CD8-positive, alpha-beta memory T cell (primary cell): ENCODE data around the gene RTL10. TPM values are rescaled to one million over a fixed set of nuclear protein-coding genes. Genes with fewer than 3 reads are reported as not detected.
A peak's percentile ranks its signal among the peaks of the same experiment; 100 is the strongest.

ENCODE experiments used
- CTCF ChIA-PET: fragments of 350-600 bp; sonication (Branson Sonifier 250); formaldehyde crosslinking; loops from one replicate; lab custom pipeline; 2021; ENCODE audit warnings: antibody characterized with exemption; lab: Charles Lee
- POLR2A ChIA-PET: fragments of 350-600 bp; sonication (Branson Sonifier 250); formaldehyde crosslinking; loops from one replicate; lab custom pipeline; 2021; ENCODE audit warnings: antibody characterized with exemption; lab: Charles Lee
- DNase-seq, 5 donors: peaks; one replicate each; pipeline versions ENCODE4 v3.0.0 to v3.0.0-alpha.2; 2020 to 2022; ENCODE audit warnings: mixed read lengths in 1 of 5
- H3K27ac ChIP-seq: one replicate; pipeline ENCODE4 v1.7.0; 2013; ENCODE audit warnings: low read depth, mild to moderate bottlenecking, low read length, moderate library complexity
- H3K27me3 ChIP-seq: 2 replicates; pipeline ENCODE4 v1.7.0; 2013; ENCODE audit warnings: low read length, mild to moderate bottlenecking; ENCODE audit not compliant: insufficient read depth, poor library complexity, severe bottlenecking
- H3K36me3 ChIP-seq: 2 replicates; pipeline ENCODE4 v1.7.0; 2013; ENCODE audit warnings: mild to moderate bottlenecking, low read length, moderate library complexity; ENCODE audit not compliant: insufficient read depth
- H3K4me1 ChIP-seq: 2 replicates; pipeline ENCODE4 v1.7.0; 2013; ENCODE audit warnings: mild to moderate bottlenecking, low read length, moderate library complexity; ENCODE audit not compliant: insufficient read depth
- H3K4me3 ChIP-seq: 2 replicates; pipeline ENCODE4 v1.7.0; 2013; ENCODE audit warnings: mild to moderate bottlenecking, low read length
- H3K9me3 ChIP-seq: 2 replicates; pipeline ENCODE4 v1.7.0; 2013; ENCODE audit warnings: mild to moderate bottlenecking, low read length
- H3K27ac Mint-ChIP-seq, 8 donors: one replicate each; pipeline ENCODE4 v1.8.0; 2020 to 2021; ENCODE audit warnings: mixed read lengths in 8 of 8, mild to moderate bottlenecking in 6 of 8, inconsistent platforms in 3 of 8, moderate library complexity in 3 of 8
- H3K27me3 Mint-ChIP-seq, 2 donors: one replicate each; pipeline ENCODE4 v1.8.0; 2020 to 2021; ENCODE audit warnings: mixed read lengths in 2 of 2, mild to moderate bottlenecking in 1 of 2, moderate library complexity in 1 of 2
- H3K36me3 Mint-ChIP-seq, 3 donors: one replicate each; pipeline ENCODE4 v1.8.0; 2020 to 2021; ENCODE audit warnings: mixed read lengths in 3 of 3, inconsistent platforms in 1 of 3, mild to moderate bottlenecking in 1 of 3
- H3K4me1 Mint-ChIP-seq, 3 donors: one replicate each; pipeline ENCODE4 v1.8.0; 2020 to 2021; ENCODE audit warnings: mixed read lengths in 3 of 3, inconsistent platforms in 1 of 3, mild to moderate bottlenecking in 1 of 3
- H3K4me3 Mint-ChIP-seq, 7 donors: one replicate each; pipeline ENCODE4 v1.8.0; 2020 to 2021; ENCODE audit warnings: mixed read lengths in 7 of 7, mild to moderate bottlenecking in 6 of 7, moderate library complexity in 4 of 7, inconsistent platforms in 2 of 7
- H3K9me3 Mint-ChIP-seq, 5 donors: one replicate each; pipeline ENCODE4 v1.8.0; 2020 to 2022; ENCODE audit warnings: mixed read lengths in 5 of 5, mild to moderate bottlenecking in 3 of 5, moderate library complexity in 2 of 5, inconsistent platforms in 1 of 5
- polyA plus RNA-seq: library from polyadenylated mRNA; unstranded; fragments of 300-500 nt; fragmentation: Illumina TruSeq; gene quantifications from one replicate; pipeline ENCODE4 v1.2.3, GENCODE V29; 2021
- total RNA-seq, 2 experiments: library from RNA; stranded (reverse); gene quantifications; one replicate each; pipeline ENCODE4 v1.2.3, GENCODE V29; 2021

The RTL10 gene
- total and polyA plus RNA-seq, 3 experiments from 2014 or later: 10.8 to 23.2 (median 18.1) TPM

DNA sequence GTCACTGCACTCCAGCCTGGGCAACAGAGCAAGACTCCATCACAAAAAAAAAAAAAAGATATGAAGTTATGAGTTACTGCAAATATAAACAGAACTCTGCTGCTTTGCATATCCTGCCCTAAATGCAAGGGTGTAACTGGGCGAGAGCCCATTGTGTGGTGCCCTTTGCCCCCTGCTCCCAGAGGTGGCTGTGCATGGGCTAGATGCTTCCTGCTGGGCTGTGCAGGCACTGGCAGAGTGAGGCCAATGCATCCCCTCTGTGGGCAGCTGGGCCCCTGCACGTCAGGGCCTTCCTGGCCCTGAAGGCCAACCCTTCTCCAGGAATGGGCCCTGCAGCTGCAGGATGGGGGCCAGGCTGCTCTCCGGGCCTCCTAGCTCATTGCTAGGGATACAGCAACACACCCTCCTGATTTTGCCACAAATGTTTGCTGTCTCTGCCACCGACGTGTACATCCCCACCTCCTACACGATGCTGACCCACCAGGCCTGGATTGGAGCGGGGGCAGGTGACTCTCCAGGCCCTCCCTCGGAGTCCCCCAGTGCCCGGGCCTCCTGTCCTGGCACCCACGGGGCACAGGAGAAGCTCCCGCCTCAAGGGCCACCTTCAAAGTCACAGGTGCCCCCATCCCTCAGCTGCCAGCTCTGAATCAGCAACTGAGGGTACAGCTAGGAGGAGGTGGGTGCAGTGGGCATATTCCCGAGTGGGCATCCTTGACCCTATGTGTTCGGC is 46.2 kb upstream of the RTL10 start:
- H3K4me3 ChIP-seq: no peak overlapping the region
- Mint-ChIP-seq H3K27me3 (no peaks in the 10 kb centered on the region), H3K36me3 (peaks cover 0 to 32% (median 3%) of the 10 kb centered on the region in 3 donors), H3K4me1 (no peaks in the 10 kb centered on the region), H3K27ac (no peak overlapping the region), H3K9me3 (no peaks in the 10 kb centered on the region), H3K4me3 (no peak overlapping the region)
- H3K9me3 ChIP-seq: no peaks in the 10 kb centered on the region
- ChIA-PET POLR2A (no interaction called here), CTCF (interaction anchor here (1.0 to 1.5 kb wide), 3 partner anchors 9 to 170 kb away, joined by 3 to 5 read pairs (median 5); no protein-coding TSS in a partner anchor)
- DNase-seq: no peak
- no peaks in the 10 kb centered on the region for H3K27me3 ChIP-seq
- H3K27ac ChIP-seq: no peak overlapping the region
- H3K4me1 ChIP-seq: peaks cover 13% of the 10 kb centered on the region
- no peaks in the 10 kb centered on the region for H3K36me3 ChIP-seq

DNA sequence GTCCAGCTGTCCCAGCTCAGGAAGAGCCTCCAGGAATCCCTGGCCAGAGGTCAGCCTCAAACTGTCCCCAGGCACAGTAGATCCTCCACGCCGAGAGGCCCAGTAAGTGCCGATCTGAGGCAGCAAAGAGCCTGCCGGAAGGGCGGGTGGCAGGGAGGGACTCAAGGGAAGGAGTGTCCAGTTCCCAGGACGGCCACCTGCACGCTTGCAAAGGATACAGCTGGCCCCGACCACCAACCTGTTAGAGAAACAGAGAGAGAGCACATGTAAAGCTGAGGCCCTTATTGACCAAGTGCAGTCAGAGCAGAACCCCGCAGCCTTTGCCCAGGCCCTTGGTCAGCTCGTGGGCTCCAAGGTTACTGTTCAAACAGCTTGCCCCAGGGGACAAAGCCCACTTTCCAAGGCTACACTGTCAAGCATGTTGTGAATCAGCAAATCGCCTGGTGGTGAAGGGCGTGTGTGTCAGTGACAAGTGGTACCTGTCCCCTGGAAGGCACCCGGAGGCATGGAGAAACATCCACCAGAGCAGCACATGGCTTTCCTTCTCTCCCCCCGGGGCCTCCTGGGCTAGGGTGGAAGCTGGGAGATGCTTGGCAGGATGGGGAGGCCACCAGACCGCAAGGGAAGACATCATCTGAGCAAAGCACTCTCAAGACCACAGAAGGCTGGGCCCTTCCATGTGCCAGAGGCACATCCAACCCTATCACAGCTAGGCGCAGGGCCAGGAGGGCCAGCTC is 44.3 kb upstream of the RTL10 start:
- no peaks in the 10 kb centered on the region for H3K27me3 Mint-ChIP-seq
- peak overlapping the region in 1 of 8 donors; percentile 39 for H3K27ac Mint-ChIP-seq

DNA sequence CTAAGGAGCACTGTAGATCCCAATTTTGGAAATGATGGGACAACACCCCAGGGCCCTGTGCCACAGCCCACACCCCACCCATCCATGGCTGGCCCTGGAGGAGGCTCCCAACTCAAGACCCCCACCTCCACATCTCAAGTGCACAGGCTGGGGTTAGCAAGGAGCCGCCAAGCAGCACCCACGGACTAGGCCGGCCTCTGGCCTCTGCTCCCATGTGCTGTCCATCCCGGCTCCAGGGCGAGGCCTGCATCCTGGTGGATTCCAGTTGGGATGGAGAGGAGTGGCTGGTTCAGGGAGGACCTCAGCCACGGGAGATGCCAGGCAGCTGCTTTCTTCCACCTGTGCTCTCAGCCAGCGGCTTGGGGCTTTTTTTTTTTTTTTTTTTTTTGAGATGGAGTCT is 43.5 kb upstream of the RTL10 start:
- no peak overlapping the region for H3K4me3 ChIP-seq
- H3K9me3 ChIP-seq: no peaks in the 10 kb centered on the region
- peaks cover 40% of the 10 kb centered on the region for H3K4me1 ChIP-seq
- no peak for DNase-seq
- Mint-ChIP-seq H3K4me1 (peaks cover 6 to 10% (median 7%) of the 10 kb centered on the region in 3 donors), H3K27me3 (no peaks in the 10 kb centered on the region), H3K4me3 (no peak overlapping the region), H3K9me3 (no peaks in the 10 kb centered on the region), H3K27ac (no peak overlapping the region), H3K36me3 (peaks cover 0 to 33% (median 1%) of the 10 kb centered on the region in 3 donors)
- CTCF ChIA-PET: interaction anchor here (1.7 kb wide), 1 partner anchor 168 kb away, joined by 8 read pairs; no protein-coding TSS in a partner anchor
- no peaks in the 10 kb centered on the region for H3K27me3 ChIP-seq
- H3K27ac ChIP-seq: no peak overlapping the region
- POLR2A ChIA-PET: no interaction called here
- H3K36me3 ChIP-seq: no peaks in the 10 kb centered on the region

More for the DNA sequence above, 44.3 kb upstream of the RTL10 start:
- DNase-seq: no peak
- ChIA-PET POLR2A (no interaction called here), CTCF (interaction anchor here (1.5 kb wide), 1 partner anchor 11 kb away, joined by 5 read pairs; no protein-coding TSS in a partner anchor)
- H3K9me3 Mint-ChIP-seq: no peaks in the 10 kb centered on the region
- no peak overlapping the region for H3K4me3 Mint-ChIP-seq
- H3K4me1 ChIP-seq: peaks cover 31% of the 10 kb centered on the region
- no peaks in the 10 kb centered on the region for H3K9me3 ChIP-seq
- no peak overlapping the region for H3K4me3 ChIP-seq
- no peaks in the 10 kb centered on the region for H3K36me3 ChIP-seq
- no peak overlapping the region for H3K27ac ChIP-seq
- peaks cover 2 to 5% (median 4%) of the 10 kb centered on the region in 3 donors for H3K4me1 Mint-ChIP-seq
- no peaks in the 10 kb centered on the region for H3K27me3 ChIP-seq
- H3K36me3 Mint-ChIP-seq: peaks cover 0 to 33% (median 1%) of the 10 kb centered on the region in 3 donors

DNA sequence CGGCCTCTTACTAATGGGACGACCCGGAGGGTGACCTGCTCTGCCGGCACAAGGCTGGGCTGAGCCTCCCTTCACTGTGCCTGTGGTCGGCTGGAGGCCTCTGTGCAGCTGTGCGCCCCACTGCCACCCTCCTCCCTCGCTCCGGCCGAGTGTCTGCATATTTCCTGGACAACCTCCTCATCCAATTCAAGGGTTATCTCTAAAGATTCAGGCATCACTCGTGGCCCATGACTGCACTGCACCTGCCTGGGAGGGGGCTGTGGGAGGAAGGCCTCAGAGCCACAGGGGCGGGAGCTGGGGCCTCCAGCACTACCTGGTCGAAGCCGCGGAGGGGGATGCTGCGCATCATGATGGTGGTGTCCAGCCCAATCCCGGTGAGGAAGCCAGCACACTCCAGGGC is 43.1 kb upstream of the RTL10 start:
- Mint-ChIP-seq H3K36me3 (peaks cover 0 to 32% (median 1%) of the 10 kb centered on the region in 3 donors), H3K9me3 (no peaks in the 10 kb centered on the region), H3K4me3 (no peak overlapping the region), H3K27ac (no peak overlapping the region), H3K4me1 (peaks cover 9 to 14% (median 11%) of the 10 kb centered on the region in 3 donors), H3K27me3 (no peaks in the 10 kb centered on the region)
- no peak for DNase-seq
- no peaks in the 10 kb centered on the region for H3K9me3 ChIP-seq
- no peak overlapping the region for H3K27ac ChIP-seq
- no peaks in the 10 kb centered on the region for H3K36me3 ChIP-seq
- no peak overlapping the region for H3K4me3 ChIP-seq
- no peaks in the 10 kb centered on the region for H3K27me3 ChIP-seq
- H3K4me1 ChIP-seq: peaks cover 44% of the 10 kb centered on the region
- POLR2A ChIA-PET: no interaction called here
- CTCF ChIA-PET: interaction anchor here (1.7 kb wide), 1 partner anchor 167 kb away, joined by 8 read pairs; no protein-coding TSS in a partner anchor

DNA sequence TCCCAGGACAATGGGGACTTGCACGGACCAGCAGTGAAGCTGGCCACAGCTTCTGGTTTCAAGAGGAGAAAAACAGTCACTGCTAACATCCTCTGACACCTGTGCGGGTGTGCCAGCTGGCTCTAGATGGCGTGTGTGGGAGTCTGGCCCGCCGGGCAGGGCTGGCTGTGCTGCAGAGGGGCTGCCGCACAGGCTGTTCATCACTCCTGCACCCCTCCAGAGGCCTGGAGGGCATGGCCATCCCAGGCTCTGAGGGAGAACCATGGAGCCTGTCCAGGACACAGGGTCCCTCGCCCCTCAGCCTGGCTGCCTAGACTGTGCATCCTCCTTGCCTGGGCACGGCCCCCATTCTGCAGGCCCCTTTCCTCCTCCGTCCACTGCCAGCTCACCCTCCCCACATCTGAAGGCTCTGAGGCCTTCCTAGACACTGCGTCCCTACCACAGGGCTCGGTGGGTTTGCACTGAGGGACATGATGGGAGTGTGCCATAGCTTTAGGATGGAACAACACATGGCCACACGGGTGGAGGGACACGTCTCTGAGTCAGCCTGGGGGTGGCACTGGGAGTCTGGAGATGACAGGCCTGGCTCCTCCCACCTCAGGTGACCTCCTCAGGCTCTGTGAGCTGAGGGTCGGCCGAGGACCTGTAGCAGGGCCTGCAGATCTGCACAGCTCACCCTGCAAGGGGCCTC is 42.1 kb upstream of the RTL10 start:
- H3K4me1 ChIP-seq: peaks cover 53% of the 10 kb centered on the region
- DNase-seq: peak in 1 of 5 donors; percentile 48
- no peaks in the 10 kb centered on the region for H3K36me3 ChIP-seq
- H3K27me3 Mint-ChIP-seq: no peaks in the 10 kb centered on the region
- H3K4me1 Mint-ChIP-seq: peaks cover 17 to 24% (median 21%) of the 10 kb centered on the region in 3 donors
- H3K36me3 Mint-ChIP-seq: peaks cover 0 to 27% (median 1%) of the 10 kb centered on the region in 3 donors
- H3K4me3 ChIP-seq: no peak overlapping the region
- H3K27ac ChIP-seq: no peak overlapping the region
- H3K27me3 ChIP-seq: no peaks in the 10 kb centered on the region
- H3K9me3 Mint-ChIP-seq: no peaks in the 10 kb centered on the region
- POLR2A ChIA-PET: no interaction called here
- H3K27ac Mint-ChIP-seq: peak overlapping the region in 2 of 8 donors; percentile 38 to 63
- CTCF ChIA-PET: interaction anchor here (1.2 to 1.7 kb wide), 2 partner anchors 14 to 166 kb away, joined by 3 to 8 read pairs; no protein-coding TSS in a partner anchor
- H3K9me3 ChIP-seq: no peaks in the 10 kb centered on the region
- no peak overlapping the region for H3K4me3 Mint-ChIP-seq

DNA sequence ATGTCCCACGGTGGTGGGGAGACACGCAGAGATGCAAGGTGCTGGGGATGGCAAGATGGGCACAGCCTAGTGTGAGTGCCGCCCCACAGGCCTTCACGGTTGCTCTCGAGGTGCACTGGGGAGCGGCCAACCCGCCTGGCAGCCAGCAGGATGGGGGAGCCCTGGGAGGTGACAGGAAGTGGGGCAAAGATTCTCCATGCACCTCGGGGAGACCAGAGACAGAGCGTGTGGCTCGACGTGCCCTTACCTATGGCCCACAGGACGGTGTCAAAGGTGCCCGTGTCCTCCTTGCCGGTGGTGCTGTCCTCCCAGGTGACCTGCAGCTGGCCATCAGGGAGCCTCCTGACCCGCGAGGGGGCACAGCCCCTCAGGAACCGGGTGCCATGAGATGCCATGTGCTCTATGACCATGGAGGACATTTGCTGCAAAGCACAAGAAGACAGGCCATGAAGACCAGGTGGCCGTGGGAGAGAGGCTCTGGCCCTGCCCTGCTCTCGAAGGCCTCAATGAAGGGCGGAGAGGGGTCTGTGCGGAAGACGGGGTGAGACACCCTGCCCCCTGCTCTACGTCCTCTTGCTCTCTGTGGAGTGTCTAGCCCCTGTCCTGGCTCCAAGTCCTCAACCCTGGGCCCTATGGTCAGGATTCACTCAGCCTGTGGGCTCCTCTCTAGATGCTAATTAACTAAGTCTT is 40.6 kb upstream of the RTL10 start:
- Histone ChIP-seq H3K4me1 (peaks cover 68% of the 10 kb centered on the region), H3K9me3 (no peaks in the 10 kb centered on the region), H3K4me3 (no peak overlapping the region), H3K27me3 (no peaks in the 10 kb centered on the region), H3K27ac (no peak overlapping the region), H3K36me3 (no peaks in the 10 kb centered on the region)
- Mint-ChIP-seq H3K4me3 (no peak overlapping the region), H3K9me3 (no peaks in the 10 kb centered on the region), H3K27me3 (no peaks in the 10 kb centered on the region), H3K4me1 (peaks cover 27 to 36% (median 36%) of the 10 kb centered on the region in 3 donors), H3K27ac (peak overlapping the region in 2 of 8 donors; percentile 14 to 71), H3K36me3 (peaks cover 0 to 23% (median 1%) of the 10 kb centered on the region in 3 donors)
- CTCF ChIA-PET: interaction anchor here (1.6 kb wide), 1 partner anchor 9 kb away, joined by 4 read pairs; no protein-coding TSS in a partner anchor
- peak in 1 of 5 donors; percentile 39 for DNase-seq
- POLR2A ChIA-PET: no interaction called here

DNA sequence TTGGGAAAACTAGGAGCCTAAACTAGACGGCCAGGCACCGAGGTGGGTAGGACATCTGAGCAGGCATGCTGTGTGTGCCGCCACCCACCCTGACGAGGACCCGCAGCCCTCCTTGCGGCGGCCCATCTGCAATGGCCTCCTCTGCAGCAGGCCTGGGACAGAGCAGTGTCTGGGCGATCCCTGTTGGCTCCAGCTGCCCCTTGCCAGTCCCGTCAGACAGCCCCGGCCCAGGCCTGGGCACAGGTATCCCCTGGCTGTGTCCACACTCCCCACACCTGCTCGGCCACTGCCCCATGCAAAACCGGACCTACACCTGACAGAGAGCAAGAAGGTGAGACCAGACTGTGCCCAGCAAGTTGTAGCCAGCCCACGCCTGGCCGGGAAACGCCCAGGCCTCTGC is 38.7 kb upstream of the RTL10 start:
- Mint-ChIP-seq H3K4me1 (peaks cover 32 to 42% (median 41%) of the 10 kb centered on the region in 3 donors), H3K36me3 (peaks cover 0 to 15% (median 1%) of the 10 kb centered on the region in 3 donors), H3K4me3 (no peak overlapping the region), H3K27ac (peak overlapping the region in 7 of 8 donors; percentile 26 to 97 (median 95)), H3K9me3 (no peaks in the 10 kb centered on the region), H3K27me3 (no peaks in the 10 kb centered on the region)
- POLR2A ChIA-PET: interaction anchor here (3.0 kb wide), 1 partner anchor 38 kb away, joined by 25 read pairs; the partner anchor contains the start of genes GNB1L and RTL10
- no peak for DNase-seq
- no peak overlapping the region for H3K4me3 ChIP-seq
- no peaks in the 10 kb centered on the region for H3K27me3 ChIP-seq
- no peaks in the 10 kb centered on the region for H3K36me3 ChIP-seq
- no peaks in the 10 kb centered on the region for H3K9me3 ChIP-seq
- H3K27ac ChIP-seq: no peak overlapping the region
- H3K4me1 ChIP-seq: peaks cover 77% of the 10 kb centered on the region
- CTCF ChIA-PET: no interaction called here
